PC-9 (cell line): ENCODE data around the gene COL23A1.

ENCODE experiments used
- CTCF ChIP-seq: fragments of 200-600 bp; sonication (generic); conservative IDR thresholded peaks from 2 replicates; pipeline ENCODE4 v1.6.1; 2017; ENCODE audit warnings: mixed run types, antibody characterized with exemption, mild to moderate bottlenecking, moderate library complexity
- EZH2 ChIP-seq: fragments of 200-600 bp; sonication (generic); IDR thresholded peaks from 2 replicates; pipeline ENCODE4 v1.8.0; 2017; ENCODE audit warnings: antibody characterized with exemption, low read depth

DNA sequence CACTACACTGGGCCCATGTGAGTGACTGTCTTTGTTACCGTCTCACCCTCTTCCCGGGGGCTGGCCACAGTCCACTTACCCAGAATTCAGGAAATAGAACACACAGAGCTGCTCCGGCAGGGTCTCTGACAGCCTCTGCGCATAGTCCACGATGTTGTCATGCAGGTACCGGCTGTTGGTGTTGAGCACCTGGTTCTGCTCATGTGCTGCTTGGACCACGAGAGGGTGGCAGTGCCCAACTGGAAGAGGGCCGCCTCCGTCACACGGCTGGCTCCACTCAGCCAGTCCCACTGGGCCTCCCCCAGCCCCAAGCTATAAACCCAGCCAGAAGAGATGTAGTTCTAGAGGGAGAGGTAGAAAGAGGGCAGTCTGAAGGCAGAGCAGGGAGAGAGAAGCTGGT, 360.3 kb downstream of the COL23A1 start:
- TF ChIP-seq CTCF (no peak), EZH2 (no peak)
